Measurements from ENCODE around the gene WWOX. TPM values are rescaled to one million over a fixed set of nuclear protein-coding genes. Genes with fewer than 3 reads are reported as not detected.
"Not testable (repeated sequence)": the region's sequence is repeated elsewhere in the genome, so short reads cannot be mapped to it uniquely, and the experiment has no call there.

WWOX gene
- total and polyA plus RNA-seq, 3 donors from 2014 or later = 20.6 to 76.7 (median 64.1) TPM

DNA sequence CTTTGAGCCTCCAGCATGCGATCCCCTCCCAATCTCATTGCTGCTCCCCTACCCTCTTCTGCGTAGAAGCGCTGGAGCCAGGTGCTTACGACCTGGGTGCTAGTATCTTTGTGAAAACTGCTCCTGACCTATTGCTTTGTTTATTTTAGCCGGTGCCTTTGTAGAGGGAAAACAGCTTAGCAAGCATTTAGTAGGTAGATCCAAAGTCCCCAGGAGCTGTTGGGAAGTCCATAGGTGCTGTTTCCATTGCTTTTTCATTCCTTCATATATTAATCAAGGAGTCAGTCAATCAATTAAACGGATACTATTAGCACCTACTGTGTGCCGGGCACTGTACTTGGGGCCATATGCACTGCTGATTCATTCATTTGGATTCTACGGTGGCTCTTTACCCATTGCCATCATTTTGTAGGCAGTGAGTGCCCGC, 497.6 kb downstream of the WWOX start:
- intact Hi-C loops (cut with DNase I; ENCODE audit: low total_unique reads) = no loop called here
- no peaks in the 10 kb centered on the region for H3K9me3 ChIP-seq
- no peaks in the 10 kb centered on the region for H3K27me3 ChIP-seq
- DNase-seq = no peak
- H3K36me3 ChIP-seq (ENCODE audit: low read depth, missing control alignments) = no peaks in the 10 kb centered on the region
- no peak overlapping the region for H3K27ac ChIP-seq
- no peak overlapping the region for H3K4me3 ChIP-seq
- WGBS, 2 donors = 94 to 96% methylated on average over 9 of the region's 9 CpGs
- no peaks in the 10 kb centered on the region for H3K4me1 ChIP-seq
- TF ChIP-seq, protein P1, sequence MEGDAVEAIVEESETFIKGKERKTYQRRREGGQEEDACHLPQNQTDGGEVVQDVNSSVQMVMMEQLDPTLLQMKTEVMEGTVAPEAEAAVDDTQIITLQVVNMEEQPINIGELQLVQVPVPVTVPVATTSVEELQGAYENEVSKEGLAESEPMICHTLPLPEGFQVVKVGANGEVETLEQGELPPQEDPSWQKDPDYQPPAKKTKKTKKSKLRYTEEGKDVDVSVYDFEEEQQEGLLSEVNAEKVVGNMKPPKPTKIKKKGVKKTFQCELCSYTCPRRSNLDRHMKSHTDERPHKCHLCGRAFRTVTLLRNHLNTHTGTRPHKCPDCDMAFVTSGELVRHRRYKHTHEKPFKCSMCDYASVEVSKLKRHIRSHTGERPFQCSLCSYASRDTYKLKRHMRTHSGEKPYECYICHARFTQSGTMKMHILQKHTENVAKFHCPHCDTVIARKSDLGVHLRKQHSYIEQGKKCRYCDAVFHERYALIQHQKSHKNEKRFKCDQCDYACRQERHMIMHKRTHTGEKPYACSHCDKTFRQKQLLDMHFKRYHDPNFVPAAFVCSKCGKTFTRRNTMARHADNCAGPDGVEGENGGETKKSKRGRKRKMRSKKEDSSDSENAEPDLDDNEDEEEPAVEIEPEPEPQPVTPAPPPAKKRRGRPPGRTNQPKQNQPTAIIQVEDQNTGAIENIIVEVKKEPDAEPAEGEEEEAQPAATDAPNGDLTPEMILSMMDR (IDR thresholded peaks at IDR 0.05) = no peak
- TF ChIP-seq POLR2A (IDR thresholded peaks at IDR 0.05) = no peak

DNA sequence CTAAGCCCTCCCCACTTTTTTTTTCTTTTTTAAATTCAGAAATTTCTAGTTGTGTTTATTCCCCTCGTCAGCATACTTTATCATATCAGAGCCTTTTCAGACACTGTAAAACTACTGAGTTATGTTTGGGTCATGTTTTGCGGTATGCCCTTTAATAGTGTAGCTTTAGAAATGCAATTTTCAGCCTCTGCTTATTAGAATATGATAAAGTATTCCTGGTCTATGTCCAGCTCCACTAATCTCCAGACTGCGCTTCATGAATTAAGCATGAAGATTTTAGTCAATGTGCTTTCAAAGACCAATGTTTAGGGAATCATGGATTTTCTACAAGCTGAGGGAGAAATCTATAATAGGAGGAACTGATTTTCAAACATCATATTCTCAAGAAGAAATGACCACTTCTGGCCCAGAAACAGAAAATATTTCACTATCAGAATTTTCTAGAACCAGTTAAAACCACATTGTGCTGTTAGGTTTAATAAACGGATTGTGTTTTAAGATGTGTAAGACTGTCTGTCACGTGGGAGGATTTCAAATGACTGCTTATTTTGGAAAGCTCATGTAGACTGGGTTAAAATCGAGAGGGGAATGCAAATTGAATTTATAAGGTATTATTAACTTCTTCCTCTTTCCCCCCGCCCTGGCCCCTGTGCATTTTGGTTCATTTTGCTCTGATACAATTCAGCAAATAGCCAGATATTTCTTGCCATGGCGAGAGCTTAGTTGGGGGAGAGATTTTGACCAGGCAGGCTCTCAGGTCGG, 498.5 kb downstream of the WWOX start:
- H3K9me3 ChIP-seq = no peaks in the 10 kb centered on the region
- TF ChIP-seq POLR2A (IDR thresholded peaks at IDR 0.05) = no peak
- TF ChIP-seq, protein P1 (IDR thresholded peaks at IDR 0.05) = no peak
- no peaks in the 10 kb centered on the region for H3K27me3 ChIP-seq
- no peak overlapping the region for H3K4me3 ChIP-seq
- WGBS, 2 donors = 86 to 89% methylated on average over 9 of the region's 9 CpGs
- H3K4me1 ChIP-seq = no peaks in the 10 kb centered on the region
- no peaks in the 10 kb centered on the region for H3K36me3 ChIP-seq (ENCODE audit: low read depth, missing control alignments)
- intact Hi-C loops (cut with DNase I; ENCODE audit: low total_unique reads) = no loop called here
- H3K27ac ChIP-seq = no peak overlapping the region
- no peak for DNase-seq

GRCh38 chr16:78599271-78599670, 499.8 kb downstream of the WWOX start:
- Histone ChIP-seq H3K27ac (no peak overlapping the region), H3K27me3 (no peaks in the 10 kb centered on the region), H3K36me3 (ENCODE audit: low read depth, missing control alignments) (no peaks in the 10 kb centered on the region), H3K4me3 (no peak overlapping the region), H3K4me1 (no peaks in the 10 kb centered on the region), H3K9me3 (no peaks in the 10 kb centered on the region)
- no peak for DNase-seq
- intact Hi-C loops (cut with DNase I; ENCODE audit: low total_unique reads) = no loop called here
- WGBS, 2 donors = 89 to 92% methylated on average over 4 of the region's 4 CpGs
- TF ChIP-seq, protein P1 (IDR thresholded peaks at IDR 0.05) = no peak
- TF ChIP-seq POLR2A (IDR thresholded peaks at IDR 0.05) = no peak

DNA sequence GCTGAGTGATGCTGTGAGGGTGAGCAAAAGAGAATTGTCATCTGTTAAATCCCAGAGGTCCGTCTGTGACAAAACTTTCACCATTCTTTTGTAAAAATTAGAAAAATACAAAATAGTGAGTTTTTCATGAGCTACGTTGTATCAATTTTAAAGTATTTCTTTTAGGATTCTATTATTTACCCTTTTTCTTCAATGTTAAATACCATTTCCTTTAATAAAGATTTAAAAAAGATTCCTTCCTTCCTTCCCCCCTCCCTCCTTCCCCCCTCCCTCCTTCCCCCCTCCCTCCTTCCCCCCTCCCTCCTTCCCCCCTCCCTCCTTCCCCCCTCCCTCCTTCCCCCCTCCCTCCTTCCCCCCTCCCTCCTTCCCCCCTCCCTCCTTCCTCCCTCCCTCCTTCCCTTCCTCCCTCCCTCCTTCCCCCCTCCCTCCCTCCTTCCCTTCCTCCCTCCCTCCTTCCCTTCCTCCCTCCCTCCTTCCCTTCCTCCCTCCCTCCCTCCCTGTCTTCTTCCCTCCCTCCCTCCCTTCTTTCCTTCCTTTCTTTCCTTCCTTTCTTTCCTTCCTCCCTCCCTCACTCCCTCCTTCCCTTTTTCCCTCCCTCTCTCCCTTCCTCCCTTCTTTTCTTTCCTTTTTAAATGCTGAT, 505.1 kb downstream of the WWOX start:
- H3K4me1 ChIP-seq; DNase-seq; intact Hi-C loops (cut with DNase I; ENCODE audit: low total_unique reads); H3K9me3 ChIP-seq; H3K27me3 ChIP-seq; H3K4me3 ChIP-seq; H3K36me3 ChIP-seq (ENCODE audit: low read depth, missing control alignments); H3K27ac ChIP-seq: not testable (repeated sequence)
- 92 to 97% methylated on average over 2 of the region's 2 CpGs for WGBS, 2 donors

GRCh38 chr16:78605548-78606101, 506.2 kb downstream of the WWOX start:
- no peak for DNase-seq
- intact Hi-C loops (cut with DNase I; ENCODE audit: low total_unique reads) = no loop called here
- TF ChIP-seq, protein P1 (IDR thresholded peaks at IDR 0.05) = no peak
- no peak for TF ChIP-seq POLR2A (IDR thresholded peaks at IDR 0.05)
- H3K27me3 ChIP-seq = no peaks in the 10 kb centered on the region
- H3K27ac ChIP-seq = no peak overlapping the region
- H3K9me3 ChIP-seq = no peaks in the 10 kb centered on the region
- H3K36me3 ChIP-seq (ENCODE audit: low read depth, missing control alignments) = no peaks in the 10 kb centered on the region
- H3K4me3 ChIP-seq = no peak overlapping the region
- peaks cover 5% of the 10 kb centered on the region for H3K4me1 ChIP-seq
- 91 to 96% methylated on average over 6 of the region's 6 CpGs for WGBS, 2 donors
